Epithelial cell of esophagus (primary cell): Measurements from ENCODE around the gene AQP2.

Experiments used
- DNase-seq: peaks from one replicate; pipeline ENCODE4 v3.0.0; 2010; ENCODE audit warnings: low read depth
- H3K4me3 ChIP-seq: 2 replicates; pipeline ENCODE4 v1.5.1; 2011; ENCODE audit warnings: mild to moderate bottlenecking, low read length, control low read depth
- CTCF ChIP-seq: IDR thresholded peaks from 2 replicates; pipeline ENCODE4 v1.5.1; 2011; ENCODE audit warnings: low read depth, mild to moderate bottlenecking, low read length, control low read depth, inconsistent platforms; ENCODE audit not compliant: insufficient read depth; ENCODE audit errors: missing control alignments

The AQP2 gene

GRCh38 chr12:49911213-49911605 lies 39.3 kb upstream of the AQP2 start:
- no peak for TF ChIP-seq CTCF
- no peak for DNase-seq
- H3K4me3 ChIP-seq, result no peak overlapping the region

DNA sequence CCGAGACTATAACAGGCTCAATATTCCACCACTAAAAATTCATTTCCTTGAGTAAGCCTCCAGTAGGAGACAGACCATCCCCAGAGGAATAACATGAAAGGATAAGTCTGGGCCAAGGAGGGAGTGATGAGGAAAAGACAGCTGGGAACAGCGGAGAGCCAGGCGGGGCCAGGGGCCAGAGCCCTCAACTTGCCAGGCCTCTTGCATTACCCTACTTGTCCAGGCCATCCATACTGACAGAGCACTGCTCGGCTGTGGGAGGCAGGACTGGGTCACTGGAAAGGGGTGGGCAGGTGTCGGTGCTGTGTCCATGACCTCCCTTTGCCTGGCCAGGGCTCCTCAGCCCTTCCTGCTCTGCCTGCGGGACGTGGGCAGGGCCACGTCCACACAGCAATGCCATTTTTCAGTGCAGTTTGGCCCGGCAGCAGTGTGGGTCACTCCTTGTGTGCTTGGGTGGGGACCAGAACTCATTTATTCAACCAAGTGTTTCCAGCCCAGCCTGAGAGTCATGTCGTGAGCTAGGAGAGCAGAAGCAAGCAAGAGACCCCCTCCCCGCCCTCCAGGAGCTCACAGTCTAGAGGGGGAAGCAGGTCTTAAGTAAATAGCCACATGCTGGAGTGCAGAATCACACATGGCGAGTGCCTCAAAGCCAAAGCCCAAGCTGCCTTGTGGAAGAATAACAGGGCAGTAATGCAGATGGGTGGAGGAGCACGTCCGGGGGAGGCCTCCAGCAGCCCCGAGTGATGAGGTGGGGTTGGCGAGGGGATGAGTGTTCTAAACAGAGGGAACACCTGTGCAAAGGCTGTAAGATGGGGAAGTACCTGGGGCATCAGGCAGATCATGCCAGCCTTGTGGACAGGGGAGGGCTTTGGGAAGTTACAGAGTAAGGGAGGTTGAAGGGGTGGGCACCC lies 37.9 kb upstream of the AQP2 start:
- TF ChIP-seq CTCF, result no peak
- DNase-seq, result no peak
- H3K4me3 ChIP-seq, result no peak overlapping the region

DNA sequence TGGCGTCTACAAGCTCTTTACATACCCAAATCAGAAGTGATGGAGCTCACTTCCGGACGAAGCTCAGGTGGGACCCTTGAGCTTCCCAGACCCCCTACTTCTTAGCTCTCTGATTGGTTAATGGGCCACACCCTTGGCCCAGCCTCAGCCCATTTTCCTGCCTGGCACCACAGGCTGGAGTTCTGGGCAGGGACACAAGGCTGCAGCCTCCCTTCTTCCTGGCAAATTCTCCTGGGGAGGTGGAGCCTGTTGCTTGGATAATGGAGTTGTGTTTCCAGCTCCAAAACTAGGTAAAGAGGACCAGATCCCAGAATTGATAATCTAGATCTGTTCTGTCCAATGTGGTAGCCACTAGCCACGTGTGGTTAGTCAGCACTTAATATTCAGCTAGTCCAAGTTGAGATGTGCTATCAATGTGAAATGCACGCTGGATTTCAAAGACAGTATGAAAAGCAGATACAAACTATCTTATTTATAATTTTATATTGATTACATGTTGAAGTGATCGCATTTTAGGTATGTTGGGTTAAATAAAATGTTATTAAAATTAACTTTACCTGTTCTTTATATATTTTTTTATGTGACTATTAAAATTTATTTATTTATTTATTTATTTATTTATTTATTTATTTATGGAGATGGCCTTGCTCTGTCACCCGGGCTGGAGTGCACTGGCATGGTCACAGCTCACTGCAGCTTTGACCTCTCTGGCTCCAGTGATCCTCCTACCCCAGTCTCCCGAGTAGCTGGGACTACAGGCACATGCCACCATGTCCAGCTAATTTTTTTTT lies 34.2 kb upstream of the AQP2 start:
- H3K4me3 ChIP-seq, result no peak overlapping the region
- TF ChIP-seq CTCF, result no peak
- DNase-seq, result no peak

GRCh38 chr12:49917166-49917787 lies 33.3 kb upstream of the AQP2 start:
- H3K4me3 ChIP-seq, result no peak overlapping the region
- no peak for TF ChIP-seq CTCF
- peak; percentile 35 for DNase-seq

- peak; percentile 13 for DNase-seq
- no peak for TF ChIP-seq CTCF
- no peak overlapping the region for H3K4me3 ChIP-seq
Observed at GRCh38 chr12:49917788-49918173, 32.8 kb upstream of the AQP2 start.

GRCh38 chr12:49920241-49920914 lies 30.2 kb upstream of the AQP2 start:
- no peak for TF ChIP-seq CTCF
- peak; percentile 63 for DNase-seq

More at GRCh38 chr12:49920241-49920914, 30.2 kb upstream of the AQP2 start:
- no peak overlapping the region for H3K4me3 ChIP-seq
